Medulla oblongata (tissue), 1 donor: Measurements from ENCODE around the gene IKBKG.
"Not testable (repeated sequence)": the region's sequence is repeated elsewhere in the genome, so short reads cannot be mapped to it uniquely, and the experiment has no call there.

Experiments used
- DNase-seq: peaks from one replicate; pipeline ENCODE4 v3.0.0-alpha.2; 2015; ENCODE audit errors: extremely low spot score

Gene IKBKG

GRCh38 chrX:154552112-154552806, 4.8 kb downstream of the IKBKG start:
- not testable (repeated sequence) for DNase-seq

GRCh38 chrX:154558060-154558690, 10.8 kb downstream of the IKBKG start:
- not testable (repeated sequence) for DNase-seq

GRCh38 chrX:154558896-154559295, 11.5 kb downstream of the IKBKG start:
- DNase-seq: not testable (repeated sequence)

- not testable (repeated sequence) for DNase-seq
Observed at GRCh38 chrX:154560326-154560725, 12.9 kb downstream of the IKBKG start.

GRCh38 chrX:154562295-154562694, 14.9 kb downstream of the IKBKG start:
- not testable (repeated sequence) for DNase-seq

GRCh38 chrX:154570361-154570760, 22.9 kb downstream of the IKBKG start:
- DNase-seq: not testable (repeated sequence)

- DNase-seq: not testable (repeated sequence)
Observed at GRCh38 chrX:154573061-154573460, 25.6 kb downstream of the IKBKG start.

GRCh38 chrX:154575076-154575475, 27.7 kb downstream of the IKBKG start:
- not testable (repeated sequence) for DNase-seq

- DNase-seq: not testable (repeated sequence)
Observed at GRCh38 chrX:154582994-154583393, 35.6 kb downstream of the IKBKG start.

- DNase-seq: not testable (repeated sequence)
Observed at GRCh38 chrX:154584585-154585183, 37.3 kb downstream of the IKBKG start, which contains the start of gene CTAG1A. Gene CTAG1A, plus strand, starts transcription at chrX:154585133. Its CDS starts 74 bp downstream, at chrX:154585207.

GRCh38 chrX:154590415-154590814, 43.0 kb downstream of the IKBKG start:
- DNase-seq: not testable (repeated sequence)

- DNase-seq: no peak
Observed at GRCh38 chrX:154592505-154592904, 45.1 kb downstream of the IKBKG start.

GRCh38 chrX:154593201-154593600, 45.8 kb downstream of the IKBKG start:
- DNase-seq: no peak

- no peak for DNase-seq
Observed at GRCh38 chrX:154594491-154594890, 47.1 kb downstream of the IKBKG start.

- no peak for DNase-seq
Observed at GRCh38 chrX:154595559-154596249, 48.3 kb downstream of the IKBKG start.

GRCh38 chrX:154596290-154596929, 49.0 kb downstream of the IKBKG start:
- DNase-seq: no peak

GRCh38 chrX:154597221-154597620, 49.8 kb downstream of the IKBKG start:
- DNase-seq: no peak

- no peak for DNase-seq
Observed at GRCh38 chrX:154598656-154599055, 51.2 kb downstream of the IKBKG start.

GRCh38 chrX:154599531-154599930, 52.1 kb downstream of the IKBKG start:
- no peak for DNase-seq

- DNase-seq: no peak
Observed at GRCh38 chrX:154600759-154601374, 53.4 kb downstream of the IKBKG start.

- no peak for DNase-seq
Observed at GRCh38 chrX:154602226-154602625, 54.8 kb downstream of the IKBKG start.
